ENCODE data around the gene KDELR3.

KDELR3 gene

GRCh38 chr22:38435010-38435409 lies 32.9 kb upstream of the KDELR3 start:
- H2AFZ ChIP-seq (ENCODE audit: insufficient read depth, low read length, poor library complexity): no peak overlapping the region
- no peak overlapping the region for H3K9ac ChIP-seq (ENCODE audit: low read length)
- no peak for DNase-seq
- no peak overlapping the region for H3K4me2 ChIP-seq (ENCODE audit: low read length)
- H3K36me3 ChIP-seq (ENCODE audit: control insufficient read depth in 1 of 2, insufficient read depth in 2 of 2, low read length in 2 of 2): no peaks in the 10 kb centered on the region
- no peaks in the 10 kb centered on the region for H3K27me3 ChIP-seq (ENCODE audit: insufficient read depth, low read length)
- H2BK120ac ChIP-seq (ENCODE audit: insufficient read depth, low read length, poor library complexity): no peak overlapping the region
- H2BK5ac ChIP-seq (ENCODE audit: low read depth, low read length, poor library complexity): no peak overlapping the region
- no peak overlapping the region for H3K4ac ChIP-seq (ENCODE audit: low read depth, low read length)
- no peaks in the 10 kb centered on the region for H3K4me1 ChIP-seq (ENCODE audit: control insufficient read depth in 1 of 2, insufficient read depth in 2 of 2, low read length in 2 of 2)
- H2AK5ac ChIP-seq (ENCODE audit: low read length): no peak overlapping the region
- no peak overlapping the region for H3K27ac ChIP-seq (ENCODE audit: low read depth, low read length)
- H3K4me3 ChIP-seq (ENCODE audit: low read depth, low read length): no peak overlapping the region
- no peak overlapping the region for H3K23ac ChIP-seq (ENCODE audit: low read length)
- no peak overlapping the region for H4K12ac ChIP-seq (ENCODE audit: low read depth, low read length)
- no peak overlapping the region for H4K91ac ChIP-seq (ENCODE audit: low read depth, low read length)
- no peak overlapping the region for H3K18ac ChIP-seq (ENCODE audit: low read length)
- no peak overlapping the region for H4K8ac ChIP-seq (ENCODE audit: low read depth, low read length)
- no peak overlapping the region for H2BK12ac ChIP-seq (ENCODE audit: low read length)
- no peak overlapping the region for H3K14ac ChIP-seq (ENCODE audit: low read length)
- no peaks in the 10 kb centered on the region for H3K79me2 ChIP-seq (ENCODE audit: control insufficient read depth, insufficient read depth, low read length, poor library complexity)
- no CpG with 5 or more reads among the region's 4 CpGs for whole genome bisulfite sequencing (ENCODE audit: extremely low coverage, insufficient coverage, insufficient read length)
- H3K9me3 ChIP-seq (ENCODE audit: insufficient read depth, low read depth, low read length): no peaks in the 10 kb centered on the region
- H3K79me1 ChIP-seq (ENCODE audit: low read length): no peaks in the 10 kb centered on the region

- no peak overlapping the region for H3K14ac ChIP-seq (ENCODE audit: low read length)
- WGBS (ENCODE audit: extremely low coverage, insufficient coverage, insufficient read length): no CpG with 5 or more reads among the region's 4 CpGs
- no peak overlapping the region for H3K4me3 ChIP-seq (ENCODE audit: low read depth, low read length)
- H2BK120ac ChIP-seq (ENCODE audit: insufficient read depth, low read length, poor library complexity): no peak overlapping the region
- no peak overlapping the region for H4K8ac ChIP-seq (ENCODE audit: low read depth, low read length)
- H3K79me2 ChIP-seq (ENCODE audit: control insufficient read depth, insufficient read depth, low read length, poor library complexity): no peaks in the 10 kb centered on the region
- H3K36me3 ChIP-seq (ENCODE audit: control insufficient read depth in 1 of 2, insufficient read depth in 2 of 2, low read length in 2 of 2): no peaks in the 10 kb centered on the region
- H2AFZ ChIP-seq (ENCODE audit: insufficient read depth, low read length, poor library complexity): no peak overlapping the region
- H3K4me1 ChIP-seq (ENCODE audit: control insufficient read depth in 1 of 2, insufficient read depth in 2 of 2, low read length in 2 of 2): no peaks in the 10 kb centered on the region
- DNase-seq: no peak
- no peaks in the 10 kb centered on the region for H3K9me3 ChIP-seq (ENCODE audit: insufficient read depth, low read depth, low read length)
- no peak overlapping the region for H2AK5ac ChIP-seq (ENCODE audit: low read length)
- H3K9ac ChIP-seq (ENCODE audit: low read length): no peak overlapping the region
- H3K23ac ChIP-seq (ENCODE audit: low read length): no peak overlapping the region
- H4K91ac ChIP-seq (ENCODE audit: low read depth, low read length): no peak overlapping the region
- no peak overlapping the region for H2BK12ac ChIP-seq (ENCODE audit: low read length)
- H3K4me2 ChIP-seq (ENCODE audit: low read length): no peak overlapping the region
- no peak overlapping the region for H3K4ac ChIP-seq (ENCODE audit: low read depth, low read length)
- no peaks in the 10 kb centered on the region for H3K27me3 ChIP-seq (ENCODE audit: insufficient read depth, low read length)
- H2BK5ac ChIP-seq (ENCODE audit: low read depth, low read length, poor library complexity): no peak overlapping the region
- no peak overlapping the region for H3K27ac ChIP-seq (ENCODE audit: low read depth, low read length)
- H3K18ac ChIP-seq (ENCODE audit: low read length): no peak overlapping the region
- H4K12ac ChIP-seq (ENCODE audit: low read depth, low read length): no peak overlapping the region
- H3K79me1 ChIP-seq (ENCODE audit: low read length): no peaks in the 10 kb centered on the region
Measured at GRCh38 chr22:38435965-38436364, 31.9 kb upstream of the KDELR3 start.

GRCh38 chr22:38436629-38437395 lies 31.1 kb upstream of the KDELR3 start:
- H3K4me1 ChIP-seq (ENCODE audit: control insufficient read depth in 1 of 2, insufficient read depth in 2 of 2, low read length in 2 of 2): no peaks in the 10 kb centered on the region
- no peak overlapping the region for H4K91ac ChIP-seq (ENCODE audit: low read depth, low read length)
- H3K79me1 ChIP-seq (ENCODE audit: low read length): no peaks in the 10 kb centered on the region
- no peak overlapping the region for H3K9ac ChIP-seq (ENCODE audit: low read length)
- H3K27me3 ChIP-seq (ENCODE audit: insufficient read depth, low read length): no peaks in the 10 kb centered on the region
- no peak overlapping the region for H3K4me3 ChIP-seq (ENCODE audit: low read depth, low read length)
- H4K12ac ChIP-seq (ENCODE audit: low read depth, low read length): no peak overlapping the region
- no peak overlapping the region for H2BK120ac ChIP-seq (ENCODE audit: insufficient read depth, low read length, poor library complexity)
- no peak overlapping the region for H4K8ac ChIP-seq (ENCODE audit: low read depth, low read length)
- no peak for DNase-seq
- no peak overlapping the region for H3K4me2 ChIP-seq (ENCODE audit: low read length)
- no CpG with 5 or more reads among the region's 15 CpGs for WGBS (ENCODE audit: extremely low coverage, insufficient coverage, insufficient read length)
- no peak overlapping the region for H2AK5ac ChIP-seq (ENCODE audit: low read length)
- no peaks in the 10 kb centered on the region for H3K9me3 ChIP-seq (ENCODE audit: insufficient read depth, low read depth, low read length)
- H3K4ac ChIP-seq (ENCODE audit: low read depth, low read length): no peak overlapping the region
- no peak overlapping the region for H3K27ac ChIP-seq (ENCODE audit: low read depth, low read length)
- H3K14ac ChIP-seq (ENCODE audit: low read length): no peak overlapping the region
- no peak overlapping the region for H2BK12ac ChIP-seq (ENCODE audit: low read length)
- H3K79me2 ChIP-seq (ENCODE audit: control insufficient read depth, insufficient read depth, low read length, poor library complexity): no peaks in the 10 kb centered on the region
- H2BK5ac ChIP-seq (ENCODE audit: low read depth, low read length, poor library complexity): no peak overlapping the region
- no peak overlapping the region for H3K18ac ChIP-seq (ENCODE audit: low read length)
- H3K36me3 ChIP-seq (ENCODE audit: control insufficient read depth in 1 of 2, insufficient read depth in 2 of 2, low read length in 2 of 2): no peaks in the 10 kb centered on the region
- H2AFZ ChIP-seq (ENCODE audit: insufficient read depth, low read length, poor library complexity): no peak overlapping the region
- no peak overlapping the region for H3K23ac ChIP-seq (ENCODE audit: low read length)

GRCh38 chr22:38437416-38437815 lies 30.5 kb upstream of the KDELR3 start:
- Histone ChIP-seq H3K36me3 (ENCODE audit: control insufficient read depth in 1 of 2, insufficient read depth in 2 of 2, low read length in 2 of 2) (no peaks in the 10 kb centered on the region), H3K4ac (ENCODE audit: low read depth, low read length) (no peak overlapping the region), H3K79me1 (ENCODE audit: low read length) (no peaks in the 10 kb centered on the region), H3K23ac (ENCODE audit: low read length) (no peak overlapping the region), H3K27me3 (ENCODE audit: insufficient read depth, low read length) (no peaks in the 10 kb centered on the region), H2AFZ (ENCODE audit: insufficient read depth, low read length, poor library complexity) (no peak overlapping the region), H3K27ac (ENCODE audit: low read depth, low read length) (no peak overlapping the region), H2AK5ac (ENCODE audit: low read length) (no peak overlapping the region), H3K9me3 (ENCODE audit: insufficient read depth, low read depth, low read length) (no peaks in the 10 kb centered on the region), H3K4me3 (ENCODE audit: low read depth, low read length) (no peak overlapping the region), H2BK12ac (ENCODE audit: low read length) (no peak overlapping the region), H4K91ac (ENCODE audit: low read depth, low read length) (no peak overlapping the region), H3K79me2 (ENCODE audit: control insufficient read depth, insufficient read depth, low read length, poor library complexity) (no peaks in the 10 kb centered on the region), H4K12ac (ENCODE audit: low read depth, low read length) (no peak overlapping the region), H4K8ac (ENCODE audit: low read depth, low read length) (no peak overlapping the region), H3K14ac (ENCODE audit: low read length) (no peak overlapping the region), H3K4me2 (ENCODE audit: low read length) (no peak overlapping the region), H3K9ac (ENCODE audit: low read length) (no peak overlapping the region), H2BK120ac (ENCODE audit: insufficient read depth, low read length, poor library complexity) (no peak overlapping the region), H3K18ac (ENCODE audit: low read length) (no peak overlapping the region), H2BK5ac (ENCODE audit: low read depth, low read length, poor library complexity) (no peak overlapping the region), H3K4me1 (ENCODE audit: control insufficient read depth in 1 of 2, insufficient read depth in 2 of 2, low read length in 2 of 2) (no peaks in the 10 kb centered on the region)
- no CpG with 5 or more reads among the region's 9 CpGs for WGBS (ENCODE audit: extremely low coverage, insufficient coverage, insufficient read length)
- DNase-seq: no peak
